ENCODE data around the gene SLC8B1. TPM values are rescaled to one million over a fixed set of nuclear protein-coding genes. Genes with fewer than 3 reads are reported as not detected.

The SLC8B1 gene
- total RNA-seq, 1 experiment from 2014 or later, result 23.8 TPM

GRCh38 chr12:113277511-113277910 lies 57.4 kb downstream of the SLC8B1 start:
- no peak for TF ChIP-seq CTCF (IDR thresholded peaks at IDR 0.05; ENCODE audit: unreplicated experiment)
- CTCF ChIA-PET, result no interaction called here
- Mint-ChIP-seq H3K4me1 (ENCODE audit: low read depth, unreplicated experiment) (no peaks in the 10 kb centered on the region), H3K36me3 (ENCODE audit: insufficient read depth, unreplicated experiment) (peaks cover 19% of the 10 kb centered on the region), H3K4me3 (ENCODE audit: low read depth, unreplicated experiment) (no peak overlapping the region), H3K9me3 (ENCODE audit: low read depth, unreplicated experiment) (no peaks in the 10 kb centered on the region), H3K27ac (ENCODE audit: unreplicated experiment) (no peak overlapping the region), H3K27me3 (ENCODE audit: unreplicated experiment) (no peaks in the 10 kb centered on the region)
- no TSS peak for BruUV-seq (replicated peaks)
- DNase-seq, result no peak
- intact Hi-C loops (cut with micrococcal nuclease; ENCODE audit: unreplicated experiment), result no loop called here

GRCh38 chr12:113276946-113277500 lies 57.9 kb downstream of the SLC8B1 start:
- intact Hi-C loops (cut with micrococcal nuclease; ENCODE audit: unreplicated experiment), result no loop called here
- Mint-ChIP-seq H3K36me3 (ENCODE audit: insufficient read depth, unreplicated experiment) (peaks cover 19% of the 10 kb centered on the region), H3K27me3 (ENCODE audit: unreplicated experiment) (no peaks in the 10 kb centered on the region), H3K4me3 (ENCODE audit: low read depth, unreplicated experiment) (no peak overlapping the region), H3K4me1 (ENCODE audit: low read depth, unreplicated experiment) (no peaks in the 10 kb centered on the region), H3K9me3 (ENCODE audit: low read depth, unreplicated experiment) (no peaks in the 10 kb centered on the region), H3K27ac (ENCODE audit: unreplicated experiment) (no peak overlapping the region)
- no peak for DNase-seq
- CTCF ChIA-PET, result no interaction called here
- no TSS peak for BruUV-seq (replicated peaks)
- no peak for TF ChIP-seq CTCF (IDR thresholded peaks at IDR 0.05; ENCODE audit: unreplicated experiment)

- no peak overlapping the region for H3K27ac Mint-ChIP-seq (ENCODE audit: unreplicated experiment)
- intact Hi-C loops (cut with micrococcal nuclease; ENCODE audit: unreplicated experiment), result no loop called here
- H3K27me3 Mint-ChIP-seq (ENCODE audit: unreplicated experiment), result no peaks in the 10 kb centered on the region
- H3K4me3 Mint-ChIP-seq (ENCODE audit: low read depth, unreplicated experiment), result no peak overlapping the region
- DNase-seq, result no peak
- H3K36me3 Mint-ChIP-seq (ENCODE audit: insufficient read depth, unreplicated experiment), result peaks cover 19% of the 10 kb centered on the region
- CTCF ChIA-PET, result no interaction called here
- no peaks in the 10 kb centered on the region for H3K4me1 Mint-ChIP-seq (ENCODE audit: low read depth, unreplicated experiment)
- BruUV-seq (replicated peaks), result no TSS peak
- no peak for TF ChIP-seq CTCF (IDR thresholded peaks at IDR 0.05; ENCODE audit: unreplicated experiment)
- H3K9me3 Mint-ChIP-seq (ENCODE audit: low read depth, unreplicated experiment), result no peaks in the 10 kb centered on the region
Measured at GRCh38 chr12:113276306-113276705, 58.6 kb downstream of the SLC8B1 start.

- no peaks in the 10 kb centered on the region for H3K27me3 Mint-ChIP-seq (ENCODE audit: unreplicated experiment)
- BruUV-seq (replicated peaks), result no TSS peak
- H3K9me3 Mint-ChIP-seq (ENCODE audit: low read depth, unreplicated experiment), result no peaks in the 10 kb centered on the region
- intact Hi-C loops (cut with micrococcal nuclease; ENCODE audit: unreplicated experiment), result no loop called here
- no peak for TF ChIP-seq CTCF (IDR thresholded peaks at IDR 0.05; ENCODE audit: unreplicated experiment)
- no peak for DNase-seq
- H3K4me3 Mint-ChIP-seq (ENCODE audit: low read depth, unreplicated experiment), result no peak overlapping the region
- peaks cover 21% of the 10 kb centered on the region for H3K36me3 Mint-ChIP-seq (ENCODE audit: insufficient read depth, unreplicated experiment)
- CTCF ChIA-PET, result no interaction called here
- no peaks in the 10 kb centered on the region for H3K4me1 Mint-ChIP-seq (ENCODE audit: low read depth, unreplicated experiment)
- H3K27ac Mint-ChIP-seq (ENCODE audit: unreplicated experiment), result no peak overlapping the region
Measured at GRCh38 chr12:113274848-113275247, 60.1 kb downstream of the SLC8B1 start.
